Spleen (tissue), 11 donors: ENCODE data around the gene CACNG7. TPM values are rescaled to one million over a fixed set of nuclear protein-coding genes. Genes with fewer than 3 reads are reported as not detected.

Source experiments
- DNase-seq: peaks from one replicate; pipeline ENCODE4 v3.0.0-alpha.2; 2020
- H3K27ac ChIP-seq, 8 donors: fragments of 200-600 bp; sonication (generic) in 7 of 8; 1 replicate in 4 of 8; 2 replicates in 4 of 8; pipeline versions ENCODE4 v1.5.0 to v1.8.0; 2016 to 2021; ENCODE audit warnings: inconsistent platforms in 4 of 8, mild to moderate bottlenecking in 4 of 8, moderate library complexity in 1 of 8
- H3K27me3 ChIP-seq, 7 donors: fragments of 200-600 bp; sonication (generic) in 6 of 7; replicated peaks in 1 of 7; 1 replicate in 4 of 7; 2 replicates in 3 of 7; pipeline versions ENCODE4 v1.5.0 to v1.8.0; 2016 to 2021; ENCODE audit warnings: inconsistent platforms in 3 of 7, mild to moderate bottlenecking in 1 of 7
- H3K36me3 ChIP-seq, 6 donors: fragments of 200-600 bp; sonication (generic) in 5 of 6; 1 replicate in 4 of 6; 2 replicates in 2 of 6; pipeline versions ENCODE4 v1.5.0 to v1.8.0; 2016 to 2021; ENCODE audit warnings: inconsistent platforms in 2 of 6
- H3K4me1 ChIP-seq, 6 donors: fragments of 200-600 bp; sonication (generic) in 5 of 6; 1 replicate in 3 of 6; 2 replicates in 3 of 6; pipeline versions ENCODE4 v1.5.0 to v1.8.0; 2016 to 2021; ENCODE audit warnings: inconsistent platforms in 3 of 6
- H3K4me3 ChIP-seq, 8 donors: fragments of 200-600 bp; sonication (generic) in 7 of 8; 1 replicate in 4 of 8; 2 replicates in 4 of 8; pipeline versions ENCODE4 v1.5.0 to v1.8.0; 2016 to 2021; ENCODE audit warnings: inconsistent platforms in 4 of 8, mild to moderate bottlenecking in 4 of 8, moderate library complexity in 2 of 8
- H3K9me3 ChIP-seq, 8 donors: fragments of 200-600 bp; sonication (generic) in 7 of 8; 1 replicate in 4 of 8; 2 replicates in 4 of 8; pipeline versions ENCODE4 v1.5.0 to v1.8.0; 2016 to 2021; ENCODE audit warnings: inconsistent platforms in 4 of 8
- CTCF ChIP-seq, 11 experiments: fragments of 200-600 bp in 7 of 11; fragments of 450-650 bp in 4 of 11; sonication (generic) in 4 of 11; IDR thresholded peaks in 8 of 11; conservative IDR thresholded peaks in 3 of 11; 1 replicate in 7 of 11; 2 replicates in 4 of 11; pipeline versions ENCODE4 v1.4.0 to v1.8.0; 2016 to 2021; ENCODE audit warnings: antibody characterized with exemption in 11 of 11, inconsistent platforms in 4 of 11, mild to moderate bottlenecking in 1 of 11
- POLR2A ChIP-seq, 3 donors: fragments of 450-650 bp; IDR thresholded peaks; one replicate each; pipeline ENCODE4 v1.5.1; 2017; ENCODE audit warnings: antibody characterized with exemption in 3 of 3, mild to moderate bottlenecking in 1 of 3
- POLR2AphosphoS5 ChIP-seq, 3 donors: sonication (generic); formaldehyde crosslinking; IDR thresholded peaks; one replicate each; pipeline ENCODE4 v1.5.1; 2017; ENCODE audit warnings: antibody characterized with exemption in 3 of 3
- WGBS, 5 donors: extraction: QIAGEN DNeasy Blood & Tissue Kit in 3 of 5; methylation state at CpG; one replicate each; pipeline versions ENCODE4 v1.1.5 to v1.1.7; 2013 to 2018; 5-methylcytosine and 5-hydroxymethylcytosine counted together
- intact Hi-C: fragments of 100-400 bp; cut with DNase I; formaldehyde crosslinking; loops from one replicate; pipeline ENCODE4 v1.15.0; 2023; ENCODE audit warnings: low total_unique reads
- polyA plus RNA-seq, 3 donors: library from polyadenylated mRNA; stranded (reverse); fragments of 200-250 nt; gene quantifications; one replicate each; pipeline ENCODE4 v1.2.1, GENCODE V29; 2013
- total RNA-seq, 7 donors: library from RNA; depleted of rRNA in 3 of 7; stranded (reverse); fragments of >200 nt in 3 of 7; fragmentation: NEBNext Ultra II Directional in 4 of 7; extraction: Animal tissue kit (Norgen Biotek cat#: 25700) in 4 of 7; gene quantifications; one replicate each; pipeline versions ENCODE4 v1.1.0 to v1.2.1, GENCODE V29; 2016 to 2021
- donor health status: healthy with polysubstance abuse.
- donor health status: DM: no; HTN: no; CAD: no; lungs with moderate emphysema.
- donor health status: DM: no; HTN: no; CAD: no.
- donor health status: Bipolar disorder and iron deficiency.
- donor health status: healthy.
- donor health status: DM: no; HTN: no; CAD: no.
- donor health status: DM: yes; HTN: yes; CAD: no.

Gene CACNG7
- total and polyA plus RNA-seq, 10 donors, result not detected

GRCh38 chr19:53927739-53928138 is 18.7 kb downstream of the CACNG7 start:
- H3K4me1 ChIP-seq, result no peaks in the 10 kb centered on the region
- no peak overlapping the region for H3K4me3 ChIP-seq
- no peaks in the 10 kb centered on the region for H3K36me3 ChIP-seq
- intact Hi-C loops, result no loop called here
- H3K27me3 ChIP-seq, result peaks cover 0 to 3% (median 0%) of the 10 kb centered on the region in 7 donors
- TF ChIP-seq POLR2A (IDR thresholded peaks at IDR 0.05) (no peak), POLR2AphosphoS5 (IDR thresholded peaks at IDR 0.05) (no peak), CTCF (IDR thresholded peaks at IDR 0.05 in 8 of 11, conservative IDR thresholded peaks at IDR 0.05 in 3 of 11) (no peak)
- no peaks in the 10 kb centered on the region for H3K9me3 ChIP-seq
- DNase-seq, result no peak
- WGBS, 5 donors, result 3 to 55% (median 45%) methylated on average over 2 to 8 of the region's 8 CpGs
- H3K27ac ChIP-seq, result no peak overlapping the region

GRCh38 chr19:53936029-53936428 is 27.0 kb downstream of the CACNG7 start:
- Histone ChIP-seq H3K4me3 (no peak overlapping the region), H3K9me3 (no peaks in the 10 kb centered on the region), H3K27ac (no peak overlapping the region), H3K27me3 (peaks cover 0 to 48% (median 0%) of the 10 kb centered on the region in 7 donors), H3K4me1 (no peaks in the 10 kb centered on the region), H3K36me3 (no peaks in the 10 kb centered on the region)
- TF ChIP-seq POLR2AphosphoS5 (IDR thresholded peaks at IDR 0.05) (no peak), POLR2A (IDR thresholded peaks at IDR 0.05) (no peak), CTCF (IDR thresholded peaks at IDR 0.05 in 8 of 11, conservative IDR thresholded peaks at IDR 0.05 in 3 of 11) (no peak)
- no peak for DNase-seq
- WGBS, 5 donors, result 53 to 64% (median 60%) methylated on average over 7 of the region's 7 CpGs
- intact Hi-C loops, result no loop called here

GRCh38 chr19:53942001-53942786 is 33.1 kb downstream of the CACNG7 start:
- Histone ChIP-seq H3K9me3 (peaks cover 0 to 20% (median 0%) of the 10 kb centered on the region in 8 donors), H3K27me3 (peaks cover 0 to 91% (median 20%) of the 10 kb centered on the region in 7 donors), H3K4me3 (no peak overlapping the region), H3K36me3 (no peaks in the 10 kb centered on the region), H3K4me1 (no peaks in the 10 kb centered on the region), H3K27ac (no peak overlapping the region)
- no peak for DNase-seq
- TF ChIP-seq POLR2AphosphoS5 (IDR thresholded peaks at IDR 0.05), result no peak
- no peak for TF ChIP-seq CTCF (IDR thresholded peaks at IDR 0.05 in 8 of 11, conservative IDR thresholded peaks at IDR 0.05 in 3 of 11)
- TF ChIP-seq POLR2A (IDR thresholded peaks at IDR 0.05), result no peak
- intact Hi-C loops, result no loop called here
- 8 to 10% (median 9%) methylated on average over 50 to 55 of the region's 55 CpGs for WGBS, 5 donors

- H3K27me3 ChIP-seq, result peaks cover 0 to 91% (median 20%) of the 10 kb centered on the region in 7 donors
- peaks cover 0 to 20% (median 0%) of the 10 kb centered on the region in 8 donors for H3K9me3 ChIP-seq
- intact Hi-C loops, result no loop called here
- WGBS, 5 donors, result 76 to 89% (median 84%) methylated on average over 4 of the region's 4 CpGs
- TF ChIP-seq CTCF (IDR thresholded peaks at IDR 0.05 in 8 of 11, conservative IDR thresholded peaks at IDR 0.05 in 3 of 11), result no peak
- TF ChIP-seq POLR2AphosphoS5 (IDR thresholded peaks at IDR 0.05), result no peak
- no peak for TF ChIP-seq POLR2A (IDR thresholded peaks at IDR 0.05)
- no peak overlapping the region for H3K4me3 ChIP-seq
- DNase-seq, result no peak
- no peak overlapping the region for H3K27ac ChIP-seq
- H3K36me3 ChIP-seq, result no peaks in the 10 kb centered on the region
- no peaks in the 10 kb centered on the region for H3K4me1 ChIP-seq
These were observed 35.3 kb downstream of the CACNG7 start for GRCh38 chr19:53944416-53944815.
